ENCODE results near the gene LTBR.
A peak's percentile ranks its signal among the peaks of the same experiment; 100 is the strongest.

LTBR gene

DNA sequence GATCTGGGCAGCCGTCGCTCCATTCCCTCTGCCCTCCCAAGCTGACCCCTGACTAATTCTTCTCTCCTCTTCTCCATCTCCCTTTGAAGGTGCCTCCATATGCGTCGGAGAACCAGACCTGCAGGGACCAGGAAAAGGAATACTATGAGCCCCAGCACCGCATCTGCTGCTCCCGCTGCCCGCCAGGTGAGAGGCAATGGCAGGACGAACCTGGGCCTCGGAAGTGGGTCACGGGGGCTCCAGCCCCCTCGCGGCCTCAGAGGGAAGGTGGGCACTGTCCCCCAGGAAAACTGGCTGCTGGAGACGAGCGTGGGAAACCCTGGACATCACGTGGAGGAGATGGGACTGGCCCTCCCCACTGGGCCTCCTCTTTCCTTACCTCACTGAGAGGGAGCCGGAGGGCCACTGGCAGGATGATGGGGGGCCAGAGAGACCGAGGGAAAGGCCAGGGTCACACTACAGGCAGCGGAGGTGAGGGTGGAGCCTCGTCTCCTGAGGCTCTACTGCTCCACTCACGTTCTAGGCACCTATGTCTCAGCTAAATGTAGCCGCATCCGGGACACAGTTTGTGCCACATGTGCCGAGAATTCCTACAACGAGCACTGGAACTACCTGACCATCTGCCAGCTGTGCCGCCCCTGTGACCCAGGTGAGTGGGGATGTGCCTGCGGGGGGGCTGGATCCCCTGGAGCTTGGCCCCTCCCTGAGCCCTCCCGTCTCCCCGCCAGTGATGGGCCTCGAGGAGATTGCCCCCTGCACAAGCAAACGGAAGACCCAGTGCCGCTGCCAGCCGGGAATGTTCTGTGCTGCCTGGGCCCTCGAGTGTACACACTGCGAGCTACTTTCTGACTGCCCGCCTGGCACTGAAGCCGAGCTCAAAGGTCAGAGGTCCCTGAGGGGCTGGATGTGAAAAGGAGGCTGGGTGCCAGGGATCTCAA lies 806 bp downstream of the LTBR start:
- DNase-seq = peak; percentile 77

DNA sequence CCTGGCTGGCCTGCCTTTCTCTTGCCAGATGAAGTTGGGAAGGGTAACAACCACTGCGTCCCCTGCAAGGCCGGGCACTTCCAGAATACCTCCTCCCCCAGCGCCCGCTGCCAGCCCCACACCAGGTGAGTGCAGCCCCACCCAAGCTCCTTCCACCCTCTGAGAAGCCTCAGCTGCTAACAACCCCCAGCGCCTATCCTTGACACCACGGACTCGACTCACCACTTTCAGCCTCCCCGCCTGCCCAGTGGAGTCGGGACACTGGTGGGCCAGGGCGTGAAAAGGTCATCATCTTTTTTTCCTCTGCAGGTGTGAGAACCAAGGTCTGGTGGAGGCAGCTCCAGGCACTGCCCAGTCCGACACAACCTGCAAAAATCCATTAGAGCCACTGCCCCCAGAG lies 2.1 kb downstream of the LTBR start:
- no peak for DNase-seq

DNA sequence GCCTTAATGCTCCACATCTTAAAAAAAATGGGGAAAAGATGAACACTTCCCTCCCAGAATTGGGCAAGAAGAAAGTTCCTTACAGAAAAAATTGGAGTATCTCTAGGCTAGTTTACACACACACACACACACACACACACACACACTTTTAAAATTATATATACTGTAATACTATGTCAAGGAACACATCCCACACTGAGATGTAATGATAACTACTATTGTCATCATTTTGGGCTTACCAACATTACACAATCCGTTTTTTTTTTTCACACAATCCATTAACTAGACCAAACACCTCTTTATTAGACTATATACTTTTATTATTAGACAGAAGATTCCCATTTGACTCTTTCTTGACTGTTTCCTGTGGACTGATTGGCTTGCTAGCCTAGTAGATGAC lies 2.5 kb downstream of the LTBR start:
- no peak for DNase-seq

DNA sequence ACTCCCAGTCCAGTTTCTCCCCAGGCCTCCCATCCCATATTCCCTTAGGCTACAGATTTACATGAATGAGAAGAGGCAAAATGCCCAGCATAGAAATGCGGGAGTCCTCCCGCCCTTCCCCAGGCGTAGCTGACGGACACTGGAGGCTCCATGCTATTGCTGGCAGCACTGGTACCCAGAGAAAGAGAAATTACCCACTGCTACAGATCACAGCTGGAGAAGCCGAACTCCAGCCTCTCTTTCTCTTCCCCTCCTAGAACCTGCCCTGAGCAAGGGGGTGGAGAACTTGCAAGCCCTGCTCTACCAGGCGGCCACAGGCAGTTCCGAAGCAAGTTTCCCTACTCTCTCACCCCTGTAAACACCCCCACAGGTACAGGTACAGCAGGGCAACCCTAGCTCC lies 3.6 kb downstream of the LTBR start:
- DNase-seq = no peak

DNA sequence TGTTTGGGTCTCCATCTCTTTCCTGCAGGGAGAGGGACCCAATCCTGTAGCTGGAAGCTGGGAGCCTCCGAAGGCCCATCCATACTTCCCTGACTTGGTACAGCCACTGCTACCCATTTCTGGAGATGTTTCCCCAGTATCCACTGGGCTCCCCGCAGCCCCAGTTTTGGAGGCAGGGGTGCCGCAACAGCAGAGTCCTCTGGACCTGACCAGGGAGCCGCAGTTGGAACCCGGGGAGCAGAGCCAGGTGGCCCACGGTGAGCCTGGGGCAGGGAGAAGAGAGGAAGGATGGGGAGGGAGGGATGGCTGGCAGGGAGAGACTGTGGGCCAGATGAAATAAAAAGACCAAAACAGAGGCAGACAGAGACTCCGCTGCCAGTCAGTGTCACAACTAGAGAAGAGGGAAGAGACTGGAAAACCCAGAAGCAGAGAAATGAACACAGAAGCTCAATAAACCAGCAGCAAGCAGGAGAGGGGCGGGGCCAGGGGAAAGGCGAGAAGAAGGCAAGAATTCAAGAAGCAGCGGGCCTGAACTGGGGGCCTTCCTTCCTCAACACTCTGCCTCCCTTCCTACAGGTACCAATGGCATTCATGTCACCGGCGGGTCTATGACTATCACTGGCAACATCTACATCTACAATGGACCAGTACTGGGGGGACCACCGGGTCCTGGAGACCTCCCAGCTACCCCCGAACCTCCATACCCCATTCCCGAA lies 6.3 kb downstream of the LTBR start:
- DNase-seq = no peak

DNA sequence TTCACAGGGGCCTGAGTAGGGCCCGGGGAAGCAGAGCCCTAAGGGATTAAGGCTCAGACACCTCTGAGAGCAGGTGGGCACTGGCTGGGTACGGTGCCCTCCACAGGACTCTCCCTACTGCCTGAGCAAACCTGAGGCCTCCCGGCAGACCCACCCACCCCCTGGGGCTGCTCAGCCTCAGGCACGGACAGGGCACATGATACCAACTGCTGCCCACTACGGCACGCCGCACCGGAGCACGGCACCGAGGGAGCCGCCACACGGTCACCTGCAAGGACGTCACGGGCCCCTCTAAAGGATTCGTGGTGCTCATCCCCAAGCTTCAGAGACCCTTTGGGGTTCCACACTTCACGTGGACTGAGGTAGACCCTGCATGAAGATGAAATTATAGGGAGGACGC lies 7.1 kb downstream of the LTBR start:
- no peak for DNase-seq

DNA sequence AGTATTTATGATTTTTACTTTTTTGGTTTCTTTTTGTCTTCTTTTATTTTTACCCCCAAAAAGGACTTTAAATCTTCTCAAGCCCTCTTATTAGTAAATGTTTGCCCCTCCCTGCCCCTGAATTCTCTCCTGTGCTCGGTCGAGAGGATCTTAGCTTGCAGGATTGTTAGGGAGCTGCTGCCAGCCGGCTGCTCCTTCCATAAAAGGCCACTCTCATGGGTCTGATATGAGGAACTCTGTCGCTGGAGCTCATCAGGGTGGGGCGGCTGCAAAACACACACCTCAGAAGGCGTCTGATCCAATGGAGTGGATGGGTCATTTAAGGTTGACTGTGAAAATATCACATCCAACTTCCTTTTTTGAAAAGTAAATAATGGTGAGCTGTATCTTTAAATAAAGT lies 8.5 kb downstream of the LTBR start:
- DNase-seq = peak; percentile 83

DNA sequence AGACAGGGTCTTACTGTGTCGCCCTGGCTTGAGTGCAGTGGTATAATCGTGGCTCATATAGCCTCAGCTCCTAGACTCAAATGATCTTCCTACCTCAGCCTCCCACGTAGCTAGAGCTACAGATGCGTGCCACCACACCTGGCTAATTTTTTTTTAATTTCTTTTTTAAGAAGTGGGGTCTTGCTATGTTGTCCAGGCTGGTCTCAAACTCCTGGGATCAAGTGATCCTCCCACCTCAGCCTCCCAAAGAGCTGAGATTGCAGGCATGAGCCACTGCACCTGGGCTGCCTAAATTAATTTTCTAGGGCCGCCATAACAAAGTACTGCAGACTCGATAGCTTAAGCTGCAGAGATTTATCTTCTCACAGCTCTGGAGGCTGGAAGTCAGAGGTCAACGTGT lies 9.1 kb downstream of the LTBR start:
- DNase-seq = no peak

- no peak for DNase-seq
Measured at GRCh38 chr12:6394398-6394797, 10.4 kb downstream of the LTBR start.

- no peak for DNase-seq
Measured at GRCh38 chr12:6396031-6396430, 12.1 kb downstream of the LTBR start.

GRCh38 chr12:6399884-6400644 lies 16.1 kb downstream of the LTBR start:
- DNase-seq = no peak

GRCh38 chr12:6404390-6404789 lies 20.4 kb downstream of the LTBR start:
- no peak for DNase-seq

DNA sequence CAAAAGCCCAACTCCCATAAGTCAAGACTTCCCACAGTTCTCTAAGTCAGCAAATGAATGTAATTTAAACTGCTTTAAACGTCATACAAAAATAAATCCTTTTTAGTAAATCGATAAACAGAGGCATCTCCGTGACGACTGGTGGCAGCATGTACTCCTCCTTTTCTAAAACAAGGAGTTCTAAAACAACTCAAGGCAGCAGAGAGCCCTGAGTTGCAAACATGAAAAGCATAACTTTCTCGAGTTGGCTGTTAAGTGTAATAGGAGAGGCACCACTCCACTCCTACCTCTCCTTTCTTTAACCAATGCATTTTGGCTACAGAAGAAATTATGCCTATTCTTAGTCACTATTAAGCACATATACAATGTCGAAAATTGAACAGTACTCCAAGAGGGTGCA lies 22.0 kb downstream of the LTBR start:
- no peak for DNase-seq

DNA sequence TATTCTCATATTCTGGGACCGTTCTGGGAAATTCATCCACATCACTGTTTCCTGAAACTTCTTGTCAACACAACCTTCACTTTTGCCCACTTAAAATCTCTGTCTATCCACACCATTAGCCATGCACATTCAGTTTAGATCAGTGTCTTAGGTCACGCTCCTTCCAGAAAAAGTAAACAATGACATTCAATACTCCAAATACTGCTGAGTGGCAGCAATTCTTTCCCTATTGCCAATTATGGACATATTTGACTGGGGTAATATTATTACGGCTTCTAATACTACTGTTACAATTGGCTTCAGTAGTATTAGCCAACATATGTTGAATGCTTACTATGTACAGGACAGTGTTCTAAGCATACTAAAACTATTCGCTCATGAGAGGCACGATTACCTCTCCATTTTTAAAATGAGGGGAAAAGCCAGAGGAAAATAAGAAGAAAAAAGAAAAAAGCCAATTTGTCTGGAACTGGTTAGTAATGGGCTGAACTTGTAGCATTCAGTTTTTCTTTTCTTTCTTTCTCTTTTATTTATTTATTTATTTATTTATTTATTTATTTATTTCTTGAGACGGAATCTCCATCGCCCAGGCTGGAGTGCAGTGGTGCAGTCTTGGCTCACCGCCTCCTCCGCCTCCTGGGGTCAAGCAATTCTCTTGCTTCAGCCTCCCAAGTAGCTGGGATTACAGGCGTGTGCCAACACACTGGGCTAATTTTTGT lies 23.4 kb downstream of the LTBR start:
- peak; percentile 76 for DNase-seq

GRCh38 chr12:6416596-6416995 lies 32.6 kb downstream of the LTBR start:
- no peak for DNase-seq

- no peak for DNase-seq
Measured at GRCh38 chr12:6418796-6419195, 34.8 kb downstream of the LTBR start.

DNA sequence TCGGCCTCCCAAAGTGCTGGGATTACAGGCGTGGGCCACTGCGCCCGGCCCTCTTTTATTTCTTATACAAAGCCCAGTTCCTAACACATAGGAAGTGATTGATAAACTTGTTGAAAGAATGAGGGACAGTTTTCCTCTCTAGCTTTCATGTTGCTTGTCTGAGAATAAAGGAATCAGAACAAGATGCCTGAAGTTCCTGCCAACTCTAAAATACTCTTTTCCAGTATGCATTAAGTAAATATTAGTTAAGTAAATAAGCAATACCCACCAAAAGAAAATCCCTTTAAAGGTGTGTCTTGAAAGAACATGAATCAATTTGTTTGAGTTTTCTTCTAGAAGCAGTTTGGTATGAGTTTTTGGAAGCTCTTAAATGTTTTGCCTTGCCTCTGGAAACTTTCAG lies 36.4 kb downstream of the LTBR start:
- DNase-seq = no peak

- DNase-seq = peak; percentile 98
Measured at GRCh38 chr12:6423267-6424007, 39.5 kb downstream of the LTBR start.

- no peak for DNase-seq
Measured at GRCh38 chr12:6424008-6424347, 40.0 kb downstream of the LTBR start.

- DNase-seq = no peak
Measured at GRCh38 chr12:6424866-6425265, 40.9 kb downstream of the LTBR start.

DNA sequence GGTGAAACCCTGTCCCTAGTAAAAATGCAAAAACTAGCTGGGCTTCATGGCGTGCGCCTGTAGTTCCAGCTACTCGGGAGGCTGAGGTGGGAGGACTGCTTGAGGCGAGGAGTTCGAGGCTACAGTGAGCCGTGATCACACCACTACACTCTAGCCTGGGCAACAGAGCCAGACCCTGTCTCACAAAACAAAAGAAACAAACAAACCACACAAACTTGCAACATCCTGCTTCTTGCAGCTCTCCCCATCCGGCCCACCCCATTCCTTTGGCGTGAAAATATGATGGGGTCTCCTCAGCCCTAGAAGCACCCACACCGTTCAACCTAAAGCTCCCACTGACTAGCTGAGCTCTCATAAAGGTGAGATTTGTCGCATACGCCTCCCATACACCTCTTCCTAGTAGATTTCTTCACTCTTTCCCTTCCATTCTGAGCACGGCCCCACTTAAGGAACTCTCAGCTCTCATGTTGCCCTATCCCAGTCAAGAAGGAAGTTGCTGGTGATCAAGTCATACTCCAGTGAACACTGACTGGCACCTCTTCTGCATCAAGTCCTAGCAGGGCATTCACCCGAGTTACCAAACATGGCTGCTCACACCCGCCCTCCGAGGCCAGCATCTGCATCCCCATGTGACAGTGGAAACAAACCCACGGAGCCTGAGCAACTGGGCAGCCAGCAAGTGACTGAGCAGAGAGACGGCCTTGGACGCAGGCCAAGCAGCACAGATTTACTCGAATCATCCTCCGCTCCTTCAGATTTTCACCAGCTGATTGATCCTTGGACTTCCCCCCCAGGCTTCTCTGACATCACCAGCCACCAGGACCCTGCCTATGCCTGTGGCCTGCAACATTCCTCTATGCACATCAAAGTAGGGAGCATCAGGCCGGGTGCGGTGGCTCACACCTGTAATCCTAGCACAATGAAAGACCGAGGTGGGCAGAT lies 41.9 kb downstream of the LTBR start:
- DNase-seq = no peak

All from DMS53 (cell line).